ENCODE results near the gene COL4A2. TPM values are rescaled to one million over a fixed set of nuclear protein-coding genes. Genes with fewer than 3 reads are reported as not detected.

COL4A2 gene
- total and polyA plus RNA-seq, 9 donors = 59.5 to 171 (median 136) TPM

- no peaks in the 10 kb centered on the region for H3K36me3 ChIP-seq
- WGBS, 3 donors = 84 to 91% (median 88%) methylated on average over 10 of the region's 10 CpGs
- H3K4me1 ChIP-seq (ENCODE audit: insufficient read depth) = peaks cover 15% of the 10 kb centered on the region
- no peak for TF ChIP-seq POLR2A (IDR thresholded peaks at IDR 0.05)
- intact Hi-C loops (cut with DNase I) = no loop called here
- H3K27ac ChIP-seq = no peak overlapping the region
- no peaks in the 10 kb centered on the region for H3K27me3 ChIP-seq
- H3K9me3 ChIP-seq = no peaks in the 10 kb centered on the region
- DNase-seq = no peak
- no peak overlapping the region for H3K4me3 ChIP-seq
Observed at GRCh38 chr13:110328573-110328972, 21.5 kb downstream of the COL4A2 start.

- Histone ChIP-seq H3K9me3 (no peaks in the 10 kb centered on the region), H3K4me1 (ENCODE audit: insufficient read depth) (peaks cover 14% of the 10 kb centered on the region), H3K36me3 (no peaks in the 10 kb centered on the region), H3K27me3 (no peaks in the 10 kb centered on the region), H3K4me3 (no peak overlapping the region), H3K27ac (peak overlapping the region in 1 of 2 donors; percentile 92)
- TF ChIP-seq EP300 (IDR thresholded peaks at IDR 0.05) (no peak), CTCF (IDR thresholded peaks at IDR 0.05) (no peak), POLR2A (IDR thresholded peaks at IDR 0.05) (no peak)
- intact Hi-C loops (cut with DNase I) = no loop called here
- no peak for DNase-seq
- 86 to 95% (median 92%) methylated on average over 6 of the region's 6 CpGs for WGBS, 3 donors
Observed at GRCh38 chr13:110329258-110329657, 22.2 kb downstream of the COL4A2 start.

- WGBS, 3 donors = 26 to 52% (median 41%) methylated on average over 21 of the region's 21 CpGs
- H3K4me1 ChIP-seq (ENCODE audit: insufficient read depth) = peaks cover 14% of the 10 kb centered on the region
- intact Hi-C loops (cut with DNase I) = no loop called here
- no peaks in the 10 kb centered on the region for H3K27me3 ChIP-seq
- TF ChIP-seq POLR2A (IDR thresholded peaks at IDR 0.05) (no peak), CTCF (IDR thresholded peaks at IDR 0.05) (no peak), EP300 (IDR thresholded peaks at IDR 0.05) (no peak)
- no peak for DNase-seq
- peak overlapping the region in 1 of 2 donors; percentile 92 for H3K27ac ChIP-seq
- no peaks in the 10 kb centered on the region for H3K9me3 ChIP-seq
- no peak overlapping the region for H3K4me3 ChIP-seq
- no peaks in the 10 kb centered on the region for H3K36me3 ChIP-seq
Observed at GRCh38 chr13:110329798-110330461, 22.8 kb downstream of the COL4A2 start.

DNA sequence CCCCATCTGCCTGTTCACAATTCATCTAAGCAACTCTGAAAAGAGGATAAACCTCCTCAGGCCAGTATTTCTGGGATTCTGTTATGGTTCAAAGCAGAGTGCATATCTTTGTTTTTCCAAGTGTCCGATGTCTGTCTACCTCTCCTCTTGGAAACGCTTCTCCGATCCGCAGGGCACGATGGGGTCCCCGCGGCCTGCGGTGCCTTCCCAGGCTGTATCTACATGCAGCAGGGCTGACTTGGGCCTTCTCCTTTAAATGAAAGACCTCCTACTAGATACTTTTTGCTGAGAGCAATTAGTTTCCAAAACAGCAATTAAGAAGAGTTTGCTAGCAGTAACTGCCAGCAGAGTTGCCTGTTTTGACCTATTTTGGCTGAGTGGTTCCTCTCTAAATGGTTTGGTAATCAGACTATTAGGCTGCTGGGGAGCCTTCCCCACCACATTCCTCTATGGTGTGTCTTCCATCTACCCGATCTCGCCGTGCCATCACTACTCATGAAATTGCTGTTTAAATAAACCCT, 23.5 kb downstream of the COL4A2 start:
- TF ChIP-seq CTCF (IDR thresholded peaks at IDR 0.05) = no peak
- no peak for TF ChIP-seq EP300 (IDR thresholded peaks at IDR 0.05)
- TF ChIP-seq POLR2A (IDR thresholded peaks at IDR 0.05) = no peak
- Histone ChIP-seq H3K27me3 (no peaks in the 10 kb centered on the region), H3K4me3 (no peak overlapping the region), H3K9me3 (no peaks in the 10 kb centered on the region), H3K27ac (peak overlapping the region in 1 of 2 donors; percentile 92), H3K36me3 (no peaks in the 10 kb centered on the region), H3K4me1 (ENCODE audit: insufficient read depth) (peaks cover 14% of the 10 kb centered on the region)
- DNase-seq = peak in 1 of 5 donors; percentile 58
- WGBS, 3 donors = 24 to 28% (median 25%) methylated on average over 11 of the region's 11 CpGs
- intact Hi-C loops (cut with DNase I) = no loop called here

DNA sequence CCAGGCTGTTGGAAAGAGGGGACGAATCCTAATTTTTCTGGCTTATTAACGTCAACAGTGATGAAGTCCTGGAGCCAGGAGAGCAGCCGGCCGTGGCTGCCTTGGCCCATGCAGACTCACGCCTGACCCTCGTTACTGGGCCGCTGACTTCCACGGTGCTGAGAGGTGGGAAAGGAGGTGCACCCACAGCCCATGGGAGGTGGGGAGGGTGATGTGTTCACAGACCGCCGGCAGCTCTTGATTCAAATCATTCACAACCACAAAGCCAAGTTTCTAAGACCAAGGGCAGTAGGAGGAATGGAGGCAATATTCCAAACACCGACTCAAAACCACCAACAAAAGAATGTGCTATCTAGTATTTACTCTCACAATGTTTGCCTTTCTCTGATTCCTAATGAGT, 24.3 kb downstream of the COL4A2 start:
- Histone ChIP-seq H3K36me3 (no peaks in the 10 kb centered on the region), H3K27me3 (no peaks in the 10 kb centered on the region), H3K4me1 (ENCODE audit: insufficient read depth) (peaks cover 15% of the 10 kb centered on the region), H3K9me3 (no peaks in the 10 kb centered on the region), H3K27ac (peak overlapping the region in 1 of 2 donors; percentile 92), H3K4me3 (no peak overlapping the region)
- peak in 4 of 5 donors; percentile 50 to 74 (median 70) for DNase-seq
- 8 to 24% (median 9%) methylated on average over 11 of the region's 11 CpGs for WGBS, 3 donors
- no peak for TF ChIP-seq EP300 (IDR thresholded peaks at IDR 0.05)
- TF ChIP-seq POLR2A (IDR thresholded peaks at IDR 0.05) = no peak
- no peak for TF ChIP-seq CTCF (IDR thresholded peaks at IDR 0.05)
- intact Hi-C loops (cut with DNase I) = no loop called here

Measured in ovary (tissue), 9 donors.